ENCODE measurements around the gene USO1. TPM values are rescaled to one million over a fixed set of nuclear protein-coding genes. Genes with fewer than 3 reads are reported as not detected.

Gene USO1
- total RNA-seq, 2 donors from 2014 or later: 57.6 to 89.7 TPM

DNA sequence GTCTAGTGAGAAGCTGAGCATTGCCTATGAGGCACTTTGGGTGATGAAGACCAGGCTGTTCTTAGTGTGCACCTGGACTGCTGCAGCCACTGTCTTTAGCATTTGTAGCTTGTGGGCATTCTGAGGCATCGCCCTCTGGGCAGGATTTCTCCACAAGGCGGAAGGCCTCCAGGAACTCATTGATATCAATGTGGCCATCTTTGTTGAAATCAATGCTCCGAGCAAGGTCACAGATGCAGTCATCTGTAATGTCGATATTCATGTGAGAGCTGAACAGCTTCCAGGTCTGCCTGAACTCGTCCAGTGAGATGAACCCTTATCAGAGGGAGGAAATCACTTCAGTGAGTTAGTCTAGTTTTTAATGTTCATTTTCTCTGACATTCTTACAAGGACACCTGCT is 136.2 kb downstream of the USO1 start:
- no peak for DNase-seq
- H3K27me3 ChIP-seq: no peaks in the 10 kb centered on the region
- no peaks in the 10 kb centered on the region for H3K9me3 ChIP-seq

More for the DNA sequence above, 136.2 kb downstream of the USO1 start:
- no peak overlapping the region for H3K27ac ChIP-seq
- 40 to 55% methylated on average over 4 to 5 of the region's 5 CpGs for WGBS, 2 donors
- no peaks in the 10 kb centered on the region for H3K4me1 ChIP-seq
- ATAC-seq: no peak
- intact Hi-C loops (cut with DNase I): no loop called here
- TF ChIP-seq, protein P1, sequence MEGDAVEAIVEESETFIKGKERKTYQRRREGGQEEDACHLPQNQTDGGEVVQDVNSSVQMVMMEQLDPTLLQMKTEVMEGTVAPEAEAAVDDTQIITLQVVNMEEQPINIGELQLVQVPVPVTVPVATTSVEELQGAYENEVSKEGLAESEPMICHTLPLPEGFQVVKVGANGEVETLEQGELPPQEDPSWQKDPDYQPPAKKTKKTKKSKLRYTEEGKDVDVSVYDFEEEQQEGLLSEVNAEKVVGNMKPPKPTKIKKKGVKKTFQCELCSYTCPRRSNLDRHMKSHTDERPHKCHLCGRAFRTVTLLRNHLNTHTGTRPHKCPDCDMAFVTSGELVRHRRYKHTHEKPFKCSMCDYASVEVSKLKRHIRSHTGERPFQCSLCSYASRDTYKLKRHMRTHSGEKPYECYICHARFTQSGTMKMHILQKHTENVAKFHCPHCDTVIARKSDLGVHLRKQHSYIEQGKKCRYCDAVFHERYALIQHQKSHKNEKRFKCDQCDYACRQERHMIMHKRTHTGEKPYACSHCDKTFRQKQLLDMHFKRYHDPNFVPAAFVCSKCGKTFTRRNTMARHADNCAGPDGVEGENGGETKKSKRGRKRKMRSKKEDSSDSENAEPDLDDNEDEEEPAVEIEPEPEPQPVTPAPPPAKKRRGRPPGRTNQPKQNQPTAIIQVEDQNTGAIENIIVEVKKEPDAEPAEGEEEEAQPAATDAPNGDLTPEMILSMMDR (IDR thresholded peaks at IDR 0.05): no peak
- TF ChIP-seq POLR2A (IDR thresholded peaks at IDR 0.05): no peak
- no peaks in the 10 kb centered on the region for H3K36me3 ChIP-seq (replicated peaks in 1 of 2; ENCODE audit: insufficient read depth in 1 of 2, low read depth in 2 of 2)
- no peak overlapping the region for H3K4me3 ChIP-seq

Small RNA genes within 50 kb of the gene (small RNA-seq; reads per million reads assigned to genes)
- not detected for gene RNU2-16P

Other genes starting within 250 kb of the USO1 start
- gene RCHY1, start 210.2 kb upstream of the USO1 start, total RNA-seq: 10 to 100 TPM; 20.0 to 22.4 TPM
- 10 to 100 TPM; 15.8 to 21.8 TPM for gene THAP6, start 210.1 kb upstream of the USO1 start, total RNA-seq
- gene ODAPH, start 168.5 kb upstream of the USO1 start, total RNA-seq: not detected
- gene CDKL2, start 94.0 kb upstream of the USO1 start, total RNA-seq: 1 to 10 TPM; 1.6 to 4.6 TPM
- gene G3BP2, start 51.2 kb upstream of the USO1 start, total RNA-seq: 10 to 100 TPM; 29.7 to 65.6 TPM
- not detected for gene PPEF2, start 177.9 kb downstream of the USO1 start, total RNA-seq
- gene NAAA, start 216.4 kb downstream of the USO1 start, total RNA-seq: 10 to 100 TPM; 10.5 to 19.7 TPM

Measured in body of pancreas (tissue), 4 donors.